Activated naive CD4-positive, alpha-beta T cell treated with anti-CD3 and anti-CD28 coated beads, Interleukin-2, amount 50 U/mL, for 24 hours (primary cell): ENCODE results near the gene GALNT15.

ENCODE experiments used
- H3K27ac Mint-ChIP-seq: one replicate; pipeline ENCODE4 v1.8.0; 2021; ENCODE audit warnings: mild to moderate bottlenecking, mixed read lengths
- H3K27me3 Mint-ChIP-seq: one replicate; pipeline ENCODE4 v1.8.0; 2021; ENCODE audit warnings: mixed read lengths
- H3K36me3 Mint-ChIP-seq: one replicate; pipeline ENCODE4 v1.8.0; 2021; ENCODE audit warnings: mixed read lengths
- H3K4me1 Mint-ChIP-seq: one replicate; pipeline ENCODE4 v1.8.0; 2021; ENCODE audit warnings: mixed read lengths
- H3K4me3 Mint-ChIP-seq: one replicate; pipeline ENCODE4 v1.8.0; 2021; ENCODE audit warnings: mild to moderate bottlenecking, mixed read lengths
- H3K9me3 Mint-ChIP-seq: one replicate; pipeline ENCODE4 v1.8.0; 2021; ENCODE audit warnings: mixed read lengths

The GALNT15 gene

GRCh38 chr3:16221990-16222389 is 47.5 kb downstream of the GALNT15 start:
- H3K4me1 Mint-ChIP-seq, result no peaks in the 10 kb centered on the region
- no peak overlapping the region for H3K27ac Mint-ChIP-seq
- no peak overlapping the region for H3K4me3 Mint-ChIP-seq
- H3K9me3 Mint-ChIP-seq, result no peaks in the 10 kb centered on the region
- H3K36me3 Mint-ChIP-seq, result no peaks in the 10 kb centered on the region
- no peaks in the 10 kb centered on the region for H3K27me3 Mint-ChIP-seq

GRCh38 chr3:16222547-16222946 is 48.1 kb downstream of the GALNT15 start:
- H3K9me3 Mint-ChIP-seq, result no peaks in the 10 kb centered on the region
- H3K27me3 Mint-ChIP-seq, result no peaks in the 10 kb centered on the region
- H3K36me3 Mint-ChIP-seq, result no peaks in the 10 kb centered on the region
- H3K27ac Mint-ChIP-seq, result no peak overlapping the region
- H3K4me1 Mint-ChIP-seq, result no peaks in the 10 kb centered on the region
- no peak overlapping the region for H3K4me3 Mint-ChIP-seq

- no peaks in the 10 kb centered on the region for H3K9me3 Mint-ChIP-seq
- H3K27me3 Mint-ChIP-seq, result no peaks in the 10 kb centered on the region
- H3K4me1 Mint-ChIP-seq, result no peaks in the 10 kb centered on the region
- no peaks in the 10 kb centered on the region for H3K36me3 Mint-ChIP-seq
- no peak overlapping the region for H3K4me3 Mint-ChIP-seq
- H3K27ac Mint-ChIP-seq, result no peak overlapping the region
These were observed 49.8 kb downstream of the GALNT15 start for GRCh38 chr3:16224325-16224724.

GRCh38 chr3:16227566-16227965 is 53.1 kb downstream of the GALNT15 start:
- Mint-ChIP-seq H3K4me3 (no peak overlapping the region), H3K4me1 (no peaks in the 10 kb centered on the region), H3K36me3 (no peaks in the 10 kb centered on the region), H3K27me3 (peaks cover 3% of the 10 kb centered on the region), H3K9me3 (no peaks in the 10 kb centered on the region), H3K27ac (no peak overlapping the region)

GRCh38 chr3:16229681-16230080 is 55.2 kb downstream of the GALNT15 start:
- no peaks in the 10 kb centered on the region for H3K4me1 Mint-ChIP-seq
- peaks cover 6% of the 10 kb centered on the region for H3K27me3 Mint-ChIP-seq
- H3K4me3 Mint-ChIP-seq, result no peak overlapping the region
- H3K9me3 Mint-ChIP-seq, result no peaks in the 10 kb centered on the region
- H3K27ac Mint-ChIP-seq, result no peak overlapping the region
- no peaks in the 10 kb centered on the region for H3K36me3 Mint-ChIP-seq

- peaks cover 6% of the 10 kb centered on the region for H3K27me3 Mint-ChIP-seq
- no peaks in the 10 kb centered on the region for H3K36me3 Mint-ChIP-seq
- no peak overlapping the region for H3K27ac Mint-ChIP-seq
- H3K9me3 Mint-ChIP-seq, result no peaks in the 10 kb centered on the region
- H3K4me1 Mint-ChIP-seq, result no peaks in the 10 kb centered on the region
- no peak overlapping the region for H3K4me3 Mint-ChIP-seq
These were observed 57.5 kb downstream of the GALNT15 start for GRCh38 chr3:16231983-16232382.

- Mint-ChIP-seq H3K36me3 (no peaks in the 10 kb centered on the region), H3K9me3 (no peaks in the 10 kb centered on the region), H3K27me3 (peaks cover 6% of the 10 kb centered on the region), H3K4me3 (no peak overlapping the region), H3K27ac (no peak overlapping the region), H3K4me1 (no peaks in the 10 kb centered on the region)
These were observed 59.3 kb downstream of the GALNT15 start for GRCh38 chr3:16233806-16234205.

GRCh38 chr3:16234281-16234680 is 59.8 kb downstream of the GALNT15 start:
- H3K27me3 Mint-ChIP-seq, result peaks cover 6% of the 10 kb centered on the region
- no peak overlapping the region for H3K27ac Mint-ChIP-seq
- H3K4me3 Mint-ChIP-seq, result no peak overlapping the region
- no peaks in the 10 kb centered on the region for H3K36me3 Mint-ChIP-seq
- H3K9me3 Mint-ChIP-seq, result no peaks in the 10 kb centered on the region
- no peaks in the 10 kb centered on the region for H3K4me1 Mint-ChIP-seq

- Mint-ChIP-seq H3K4me1 (no peaks in the 10 kb centered on the region), H3K4me3 (no peak overlapping the region), H3K27me3 (peaks cover 3% of the 10 kb centered on the region), H3K36me3 (no peaks in the 10 kb centered on the region), H3K27ac (no peak overlapping the region), H3K9me3 (no peaks in the 10 kb centered on the region)
These were observed 61.7 kb downstream of the GALNT15 start for GRCh38 chr3:16236030-16236639.

GRCh38 chr3:16236856-16237393 is 62.4 kb downstream of the GALNT15 start:
- no peaks in the 10 kb centered on the region for H3K4me1 Mint-ChIP-seq
- H3K27ac Mint-ChIP-seq, result no peak overlapping the region
- H3K27me3 Mint-ChIP-seq, result peaks cover 3% of the 10 kb centered on the region
- H3K9me3 Mint-ChIP-seq, result no peaks in the 10 kb centered on the region
- no peak overlapping the region for H3K4me3 Mint-ChIP-seq
- no peaks in the 10 kb centered on the region for H3K36me3 Mint-ChIP-seq

GRCh38 chr3:16239086-16239770 is 64.7 kb downstream of the GALNT15 start:
- Mint-ChIP-seq H3K36me3 (no peaks in the 10 kb centered on the region), H3K27me3 (no peaks in the 10 kb centered on the region), H3K4me3 (no peak overlapping the region), H3K27ac (no peak overlapping the region), H3K4me1 (no peaks in the 10 kb centered on the region), H3K9me3 (no peaks in the 10 kb centered on the region)

GRCh38 chr3:16239780-16240179 is 65.3 kb downstream of the GALNT15 start:
- Mint-ChIP-seq H3K4me3 (no peak overlapping the region), H3K4me1 (no peaks in the 10 kb centered on the region), H3K9me3 (no peaks in the 10 kb centered on the region), H3K27me3 (no peaks in the 10 kb centered on the region), H3K36me3 (no peaks in the 10 kb centered on the region), H3K27ac (no peak overlapping the region)

GRCh38 chr3:16240229-16241023 is 65.9 kb downstream of the GALNT15 start:
- Mint-ChIP-seq H3K27ac (no peak overlapping the region), H3K4me3 (no peak overlapping the region), H3K4me1 (no peaks in the 10 kb centered on the region), H3K9me3 (no peaks in the 10 kb centered on the region), H3K27me3 (no peaks in the 10 kb centered on the region), H3K36me3 (no peaks in the 10 kb centered on the region)

GRCh38 chr3:16241225-16241624 is 66.7 kb downstream of the GALNT15 start:
- Mint-ChIP-seq H3K36me3 (no peaks in the 10 kb centered on the region), H3K4me3 (no peak overlapping the region), H3K27ac (no peak overlapping the region), H3K4me1 (no peaks in the 10 kb centered on the region), H3K9me3 (no peaks in the 10 kb centered on the region), H3K27me3 (no peaks in the 10 kb centered on the region)

GRCh38 chr3:16242177-16242576 is 67.7 kb downstream of the GALNT15 start:
- Mint-ChIP-seq H3K9me3 (no peaks in the 10 kb centered on the region), H3K4me3 (no peak overlapping the region), H3K27ac (no peak overlapping the region), H3K27me3 (no peaks in the 10 kb centered on the region), H3K4me1 (peaks cover 6% of the 10 kb centered on the region), H3K36me3 (no peaks in the 10 kb centered on the region)
